HG03354 (cell line): ENCODE data around the gene PTPRD.

ENCODE experiments used
- ATAC-seq: cut with Tn5 transposase; IDR thresholded peaks from one replicate; pipeline ENCODE4 v1.9.1; 2021; ENCODE audit warnings: mild to moderate bottlenecking; ENCODE audit not compliant: unreplicated experiment, poor library complexity, severe bottlenecking

Gene PTPRD

DNA sequence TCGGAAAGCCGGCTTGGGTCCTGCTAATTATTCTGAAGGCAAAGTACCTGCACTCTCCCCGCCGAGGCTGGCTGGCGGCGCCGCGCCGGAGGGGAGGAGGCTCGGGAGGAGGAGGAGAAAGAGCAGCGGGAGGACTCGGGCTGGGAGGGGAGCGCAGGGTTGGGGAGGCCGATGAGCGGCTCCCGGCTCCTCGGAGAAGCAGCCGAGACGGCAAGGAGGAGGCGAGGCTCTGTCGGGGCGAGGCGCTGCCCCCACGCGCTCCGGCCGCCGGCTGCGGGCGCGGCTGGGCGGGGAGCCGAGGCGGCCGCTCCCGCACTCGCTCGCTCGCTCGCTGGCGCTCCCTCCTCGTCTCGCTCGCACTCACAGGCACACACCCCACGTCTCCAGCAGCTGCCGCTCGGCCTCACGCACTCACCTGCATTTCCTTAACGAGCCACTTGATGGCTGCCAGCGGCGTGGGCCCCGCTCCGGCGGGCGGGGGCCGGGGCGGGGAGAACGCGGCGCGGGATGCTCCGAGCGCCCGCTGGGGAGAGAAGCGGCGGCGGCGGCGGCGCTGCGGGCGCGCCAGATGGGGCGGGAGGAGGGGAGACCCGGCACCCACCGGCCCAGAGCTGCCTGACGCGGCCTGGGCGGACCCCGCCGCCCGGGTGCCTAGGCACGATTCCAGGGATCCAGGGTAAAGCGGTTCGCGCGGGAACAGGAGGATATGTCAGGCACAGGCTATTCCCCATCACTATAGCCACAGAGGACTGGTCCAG, at the start of gene PTPRD:
PTPRD (minus strand) TSS at position 362 of the 758 bp plus-strand sequence.
- peak; percentile 97 for ATAC-seq

DNA sequence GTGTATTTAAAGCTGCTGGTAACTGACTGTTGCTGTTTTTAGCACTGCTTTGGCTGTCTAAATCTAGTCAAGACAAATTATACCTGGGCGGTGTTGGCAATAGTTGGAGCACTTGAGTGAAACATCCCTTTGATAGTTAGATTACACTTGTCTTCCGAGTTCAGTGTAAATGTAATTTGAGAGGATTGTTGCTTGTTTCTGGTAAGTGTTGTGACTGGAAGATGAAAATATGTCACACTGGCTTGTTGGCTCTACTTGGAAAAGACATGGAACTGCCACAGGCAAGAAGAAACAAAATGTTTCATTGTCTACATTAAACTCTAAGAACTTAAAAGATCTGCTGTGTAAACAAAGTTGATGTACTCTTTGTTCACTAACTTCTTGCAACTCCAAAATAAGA, 49.2 kb upstream of the PTPRD start:
- ATAC-seq, result no peak

- ATAC-seq, result no peak
These were observed 48.6 kb upstream of the PTPRD start for GRCh38 chr9:10661376-10661775.

DNA sequence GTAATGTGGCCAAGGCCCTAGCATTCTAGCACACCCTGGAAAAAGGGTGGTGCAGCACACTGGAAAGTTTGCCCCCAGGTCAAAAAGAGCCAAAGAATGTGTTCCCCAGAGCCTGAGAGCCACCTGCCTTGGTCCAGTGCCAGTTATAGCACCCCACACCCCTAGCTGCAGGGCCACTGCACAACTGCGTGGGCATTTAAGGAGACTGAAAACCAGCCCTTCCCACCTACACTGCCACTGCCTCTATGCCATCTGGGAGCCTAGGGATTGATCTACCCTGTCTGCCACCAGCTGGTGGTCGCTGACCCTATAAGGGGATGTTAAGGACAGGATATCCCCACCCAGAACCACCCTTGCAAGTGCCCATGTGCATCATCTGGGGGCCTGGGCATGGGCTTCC, 38.2 kb upstream of the PTPRD start:
- no peak for ATAC-seq

GRCh38 chr9:10649076-10649475, 36.3 kb upstream of the PTPRD start:
- ATAC-seq, result no peak

DNA sequence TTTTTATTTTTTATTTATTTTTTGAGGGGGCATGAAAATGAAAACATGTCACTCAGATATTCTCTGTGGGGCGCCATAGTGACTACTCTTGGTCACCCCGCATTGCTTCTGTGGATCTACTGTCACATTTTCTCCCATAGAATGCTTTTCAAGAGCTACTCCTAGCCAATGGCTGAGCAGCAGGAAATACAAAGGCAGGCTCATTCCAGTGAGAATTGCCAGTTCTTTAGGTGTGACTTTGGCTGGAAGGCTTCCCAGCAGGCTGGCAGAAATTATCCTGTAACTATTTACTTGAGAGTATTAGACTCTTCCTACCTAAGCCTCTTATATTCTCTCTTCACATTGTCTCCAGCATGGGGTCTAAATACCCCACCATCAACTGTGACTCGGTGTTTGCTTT, 21.0 kb upstream of the PTPRD start:
- ATAC-seq, result no peak

GRCh38 chr9:10614196-10614800, 1.5 kb upstream of the PTPRD start:
- no peak for ATAC-seq

- no peak for ATAC-seq
These were observed 617 bp upstream of the PTPRD start for GRCh38 chr9:10613419-10613818.

DNA sequence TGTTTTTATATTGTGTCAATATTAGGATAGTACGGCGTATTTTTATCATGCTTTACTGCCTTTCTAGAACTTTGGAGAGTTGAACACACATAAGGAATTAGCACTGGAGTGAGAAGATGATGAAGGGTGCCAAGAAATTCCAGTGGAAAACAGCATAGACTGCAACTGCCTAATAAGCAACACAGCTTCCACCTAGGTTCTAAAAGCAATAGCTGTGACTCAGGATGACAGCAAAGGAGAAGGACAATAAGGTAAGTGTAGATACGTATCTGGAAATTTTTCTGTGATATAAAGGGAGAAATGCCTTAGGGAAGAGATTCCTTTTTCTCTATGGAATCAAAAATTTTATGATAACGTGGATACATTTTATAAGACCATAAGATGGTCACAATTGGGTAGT, 7.4 kb downstream of the PTPRD start:
- ATAC-seq, result no peak

GRCh38 chr9:10604927-10605326, 7.9 kb downstream of the PTPRD start:
- ATAC-seq, result no peak

GRCh38 chr9:10597801-10598200, 15.0 kb downstream of the PTPRD start:
- ATAC-seq, result no peak

DNA sequence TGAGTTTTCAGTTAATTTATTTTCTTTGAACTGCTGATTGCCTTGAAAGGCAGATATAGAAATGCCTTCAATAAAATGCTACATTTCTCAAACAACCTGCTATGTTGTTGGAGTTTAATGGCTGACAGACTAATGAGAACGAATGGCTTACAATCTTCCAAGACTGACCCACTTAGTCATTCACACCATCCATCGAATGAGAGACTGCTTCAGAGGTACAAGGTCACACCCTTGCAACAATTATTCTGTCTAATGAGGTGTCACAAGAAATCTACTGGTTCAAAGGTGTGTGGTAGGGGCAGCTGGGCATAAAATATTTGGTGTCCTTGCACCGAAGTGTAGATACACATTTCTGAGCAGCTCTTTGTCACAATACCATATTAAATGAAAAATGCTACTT, 18.3 kb downstream of the PTPRD start:
- no peak for ATAC-seq

GRCh38 chr9:10586407-10586806, 26.4 kb downstream of the PTPRD start:
- no peak for ATAC-seq

DNA sequence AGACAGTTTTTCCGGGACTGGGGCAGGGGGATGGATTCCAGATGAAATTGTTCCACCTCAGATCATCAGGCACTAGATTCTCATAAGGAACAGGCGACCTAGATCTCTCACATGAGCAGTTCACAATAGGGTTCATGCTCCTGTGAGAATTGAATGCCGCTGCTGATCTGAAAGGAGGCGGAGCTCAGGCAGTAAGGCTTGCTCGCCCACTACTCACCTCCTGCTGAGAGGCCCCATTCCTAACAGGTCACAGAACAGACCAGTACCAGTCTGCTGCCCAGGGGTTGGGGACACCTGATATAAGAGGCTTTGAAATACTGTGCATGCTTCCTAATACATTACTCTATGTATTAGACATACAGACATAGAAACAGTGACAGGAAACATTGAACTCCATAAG, 41.1 kb downstream of the PTPRD start:
- ATAC-seq, result no peak

GRCh38 chr9:10566848-10567247, 46.0 kb downstream of the PTPRD start:
- ATAC-seq, result no peak

- no peak for ATAC-seq
These were observed 50.0 kb downstream of the PTPRD start for GRCh38 chr9:10562581-10563343.

GRCh38 chr9:10548348-10548747, 64.5 kb downstream of the PTPRD start:
- no peak for ATAC-seq

GRCh38 chr9:10538073-10538472, 74.7 kb downstream of the PTPRD start:
- no peak for ATAC-seq

- no peak for ATAC-seq
These were observed 78.0 kb downstream of the PTPRD start for GRCh38 chr9:10534850-10535249.

- ATAC-seq, result no peak
These were observed 86.8 kb downstream of the PTPRD start for GRCh38 chr9:10525972-10526371.

- ATAC-seq, result no peak
These were observed 89.6 kb downstream of the PTPRD start for GRCh38 chr9:10523164-10523563.
